ENCODE results near the gene RFC5.
"Not testable (repeated sequence)": the region's sequence is repeated elsewhere in the genome, so short reads cannot be mapped to it uniquely, and the experiment has no call there.

RFC5 gene

DNA sequence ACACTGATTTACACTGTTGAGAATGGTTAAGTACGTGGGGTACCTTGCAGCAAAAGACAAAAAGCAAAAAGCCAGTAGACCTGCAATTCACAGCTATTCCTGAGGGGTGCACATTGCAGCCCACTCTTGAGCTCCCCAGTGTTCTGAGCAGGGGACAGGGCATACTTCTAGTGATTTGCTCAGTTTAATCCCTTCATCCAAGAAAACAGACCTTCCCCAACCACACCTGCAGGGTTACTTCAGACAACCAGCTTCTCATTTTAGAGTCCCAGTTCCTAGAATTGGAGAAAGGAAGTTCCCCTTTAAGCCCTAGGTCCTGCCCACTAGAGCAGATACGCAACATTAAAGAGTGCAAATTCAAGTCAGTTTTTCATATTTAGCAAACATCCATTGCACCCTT lies 48.1 kb downstream of the RFC5 start:
- CTCF ChIA-PET, result interaction anchor here (0.8 to 1.8 kb wide), 3 partner anchors 8 to 10 kb away, joined by 3 to 5 read pairs (median 5); no protein-coding TSS in a partner anchor
- POLR2A ChIA-PET, result interaction anchor here (1.3 kb wide), 1 partner anchor 48 kb away, joined by 5 read pairs; the partner anchor contains the start of gene RFC5
- TF ChIP-seq TARDBP (IDR thresholded peaks at IDR 0.05) (no peak), NFRKB (IDR thresholded peaks at IDR 0.05) (no peak), SP1 (IDR thresholded peaks at IDR 0.05) (no peak), ELF4 (IDR thresholded peaks at IDR 0.05) (no peak), FOXK2 (IDR thresholded peaks at IDR 0.05) (no peak), FOXA1 (IDR thresholded peaks at IDR 0.05) (no peak), SUZ12 (IDR thresholded peaks at IDR 0.05) (no peak), BHLHE40 (IDR thresholded peaks at IDR 0.05; ENCODE audit: borderline replicate concordance) (no peak), ARNT (IDR thresholded peaks at IDR 0.05) (no peak), CTBP1 (IDR thresholded peaks at IDR 0.05; ENCODE audit: borderline replicate concordance) (no peak), LEF1 (IDR thresholded peaks at IDR 0.05; ENCODE audit: borderline replicate concordance) (no peak)
- TF ChIP-seq, protein P1, sequence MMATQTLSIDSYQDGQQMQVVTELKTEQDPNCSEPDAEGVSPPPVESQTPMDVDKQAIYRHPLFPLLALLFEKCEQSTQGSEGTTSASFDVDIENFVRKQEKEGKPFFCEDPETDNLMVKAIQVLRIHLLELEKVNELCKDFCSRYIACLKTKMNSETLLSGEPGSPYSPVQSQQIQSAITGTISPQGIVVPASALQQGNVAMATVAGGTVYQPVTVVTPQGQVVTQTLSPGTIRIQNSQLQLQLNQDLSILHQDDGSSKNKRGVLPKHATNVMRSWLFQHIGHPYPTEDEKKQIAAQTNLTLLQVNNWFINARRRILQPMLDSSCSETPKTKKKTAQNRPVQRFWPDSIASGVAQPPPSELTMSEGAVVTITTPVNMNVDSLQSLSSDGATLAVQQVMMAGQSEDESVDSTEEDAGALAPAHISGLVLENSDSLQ (IDR thresholded peaks at IDR 0.05), result no peak
- DNase-seq (ENCODE audit: extremely low spot score), result peak; percentile 22

GRCh38 chr12:118065380-118065779 lies 48.9 kb downstream of the RFC5 start:
- ChIA-PET POLR2A (no interaction called here), CTCF (interaction anchor here (1.3 to 1.8 kb wide), 2 partner anchors 9 to 11 kb away, joined by 5 read pairs; no protein-coding TSS in a partner anchor)
- DNase-seq (ENCODE audit: extremely low spot score), result no peak
- TF ChIP-seq, protein P1 (IDR thresholded peaks at IDR 0.05), result no peak
- no peak for TF ChIP-seq ARNT (IDR thresholded peaks at IDR 0.05)
- no peak for TF ChIP-seq SP1 (IDR thresholded peaks at IDR 0.05)

- no peak for DNase-seq (ENCODE audit: extremely low spot score)
- ChIA-PET CTCF (no interaction called here), POLR2A (no interaction called here)
- no peak for TF ChIP-seq SUZ12 (IDR thresholded peaks at IDR 0.05)
- TF ChIP-seq FOXK2 (IDR thresholded peaks at IDR 0.05), result no peak
- TF ChIP-seq SP1 (IDR thresholded peaks at IDR 0.05), result no peak
- TF ChIP-seq, protein P1 (IDR thresholded peaks at IDR 0.05), result no peak
- TF ChIP-seq LEF1 (IDR thresholded peaks at IDR 0.05; ENCODE audit: borderline replicate concordance), result no peak
- TF ChIP-seq FOXM1 (IDR thresholded peaks at IDR 0.05; ENCODE audit: borderline replicate concordance), result no peak
- no peak for TF ChIP-seq L3MBTL2 (conservative IDR thresholded peaks at IDR 0.05)
- no peak for TF ChIP-seq BHLHE40 (IDR thresholded peaks at IDR 0.05; ENCODE audit: borderline replicate concordance)
- TF ChIP-seq NFRKB (IDR thresholded peaks at IDR 0.05), result no peak
- TF ChIP-seq ELF4 (IDR thresholded peaks at IDR 0.05), result no peak
These were observed 51.9 kb downstream of the RFC5 start for GRCh38 chr12:118068445-118068844.

GRCh38 chr12:118070650-118071049 lies 54.1 kb downstream of the RFC5 start:
- CTCF ChIA-PET, result no interaction called here
- no peak for DNase-seq (ENCODE audit: extremely low spot score)
- POLR2A ChIA-PET, result no interaction called here
- TF ChIP-seq CTBP1 (IDR thresholded peaks at IDR 0.05; ENCODE audit: borderline replicate concordance) (no peak), SP1 (IDR thresholded peaks at IDR 0.05) (no peak), BHLHE40 (IDR thresholded peaks at IDR 0.05; ENCODE audit: borderline replicate concordance) (no peak), TARDBP (IDR thresholded peaks at IDR 0.05) (no peak), FOXM1 (IDR thresholded peaks at IDR 0.05; ENCODE audit: borderline replicate concordance) (no peak), ELF4 (IDR thresholded peaks at IDR 0.05) (no peak), HDGF (IDR thresholded peaks at IDR 0.05; ENCODE audit: borderline replicate concordance) (no peak), LEF1 (IDR thresholded peaks at IDR 0.05; ENCODE audit: borderline replicate concordance) (no peak), ZNF384 (IDR thresholded peaks at IDR 0.05) (no peak)

DNA sequence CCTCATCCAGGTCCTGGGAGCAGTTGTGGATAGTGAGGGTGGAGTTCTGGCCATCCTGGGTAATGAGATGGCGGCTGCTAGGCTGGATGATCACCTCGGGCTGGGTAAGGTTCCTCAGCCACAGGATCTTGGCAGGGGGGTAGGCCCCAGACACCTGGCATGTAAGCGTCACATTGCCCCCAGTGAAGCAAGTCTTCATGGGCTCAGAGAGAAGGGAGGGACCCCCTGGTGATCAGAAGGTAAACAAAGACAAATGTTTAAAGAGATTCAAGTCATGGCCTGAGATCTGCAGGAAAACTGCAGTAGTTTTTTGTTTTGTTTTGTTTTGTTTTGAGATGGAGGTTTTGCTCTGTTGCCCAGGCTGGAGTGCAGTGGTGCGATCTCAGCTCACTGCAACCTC lies 57.3 kb downstream of the RFC5 start:
- CTCF ChIA-PET, result no interaction called here
- DNase-seq (ENCODE audit: extremely low spot score), result no peak
- POLR2A ChIA-PET, result no interaction called here
- TF ChIP-seq NFRKB (IDR thresholded peaks at IDR 0.05) (no peak), CTBP1 (IDR thresholded peaks at IDR 0.05; ENCODE audit: borderline replicate concordance) (no peak), TARDBP (IDR thresholded peaks at IDR 0.05) (no peak), FOXA1 (IDR thresholded peaks at IDR 0.05) (no peak), LEF1 (IDR thresholded peaks at IDR 0.05; ENCODE audit: borderline replicate concordance) (no peak), ELF4 (IDR thresholded peaks at IDR 0.05) (no peak), HDGF (IDR thresholded peaks at IDR 0.05; ENCODE audit: borderline replicate concordance) (no peak), SUZ12 (IDR thresholded peaks at IDR 0.05) (no peak), FOXK2 (IDR thresholded peaks at IDR 0.05) (no peak), ARNT (IDR thresholded peaks at IDR 0.05) (no peak), ZNF384 (IDR thresholded peaks at IDR 0.05) (no peak)

- CTCF ChIA-PET; POLR2A ChIA-PET; DNase-seq (ENCODE audit: extremely low spot score): not testable (repeated sequence)
These were observed 65.0 kb downstream of the RFC5 start for GRCh38 chr12:118081521-118081920.
